HG03520 (cell line): ENCODE results near the gene AGAP1.
"Not testable (repeated sequence)": the region's sequence is repeated elsewhere in the genome, so short reads cannot be mapped to it uniquely, and the experiment has no call there.

Experiments used
- ATAC-seq: cut with Tn5 transposase; IDR thresholded peaks from one replicate; pipeline ENCODE4 v1.9.1; 2021; ENCODE audit warnings: mild to moderate bottlenecking, moderate library complexity; ENCODE audit not compliant: unreplicated experiment

Gene AGAP1

DNA sequence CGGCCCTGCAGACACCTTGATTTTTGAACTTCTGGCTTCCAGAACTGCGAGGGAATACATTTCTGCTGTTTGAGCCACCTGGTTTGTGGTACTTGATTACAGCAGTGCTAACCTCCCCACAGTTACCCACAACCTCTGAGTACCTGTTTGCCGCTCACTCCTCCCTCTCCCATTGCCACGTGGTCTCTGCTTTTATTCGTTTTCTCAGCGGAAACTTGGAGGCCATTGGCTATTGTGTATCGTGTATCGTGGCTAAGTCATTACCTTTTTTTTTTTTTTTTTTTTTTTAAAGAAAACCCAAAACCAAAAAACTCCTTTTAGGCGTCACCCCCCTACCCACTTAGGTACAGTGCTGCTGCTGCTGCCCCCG is 90.8 kb downstream of the AGAP1 start:
- no peak for ATAC-seq

DNA sequence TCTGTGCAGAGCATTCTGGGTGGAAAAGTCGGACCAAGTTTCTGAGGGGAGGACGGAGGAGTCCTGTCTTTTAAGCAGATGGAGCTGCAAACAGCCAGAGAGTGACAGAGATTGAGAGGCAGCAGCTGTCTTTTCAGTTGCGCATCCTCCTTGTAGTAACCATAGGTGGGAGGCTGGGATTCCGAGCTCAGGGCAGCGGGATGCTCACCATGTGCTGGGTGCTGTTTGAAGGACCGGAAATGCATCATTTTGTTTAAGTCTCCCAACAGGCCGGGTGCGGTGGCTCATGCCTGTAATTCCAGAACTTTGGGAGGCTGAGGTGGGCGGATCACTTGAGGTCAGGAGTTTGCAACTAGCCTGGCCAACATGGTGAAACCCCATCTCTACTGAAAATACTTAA is 93.4 kb downstream of the AGAP1 start:
- ATAC-seq: no peak

DNA sequence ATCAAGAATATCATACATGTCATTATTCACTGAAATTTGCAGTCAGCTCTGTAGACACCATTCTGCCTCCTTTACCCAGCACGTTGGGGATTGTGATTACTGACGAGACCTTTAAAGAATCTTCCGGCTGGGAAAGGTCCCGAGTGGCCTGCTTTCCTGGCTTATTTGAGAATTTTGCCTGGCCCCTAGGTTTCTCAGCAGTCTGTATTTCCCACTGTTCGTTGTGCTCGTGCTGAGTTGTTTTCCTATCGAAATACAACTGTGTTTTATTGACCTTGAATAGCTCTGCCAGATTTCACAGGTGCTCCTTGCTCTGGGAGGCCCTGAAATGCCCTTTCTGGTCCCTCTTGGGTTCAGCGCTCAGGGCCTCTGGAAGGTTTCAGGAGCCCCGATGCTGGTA is 94.9 kb downstream of the AGAP1 start:
- ATAC-seq: no peak

DNA sequence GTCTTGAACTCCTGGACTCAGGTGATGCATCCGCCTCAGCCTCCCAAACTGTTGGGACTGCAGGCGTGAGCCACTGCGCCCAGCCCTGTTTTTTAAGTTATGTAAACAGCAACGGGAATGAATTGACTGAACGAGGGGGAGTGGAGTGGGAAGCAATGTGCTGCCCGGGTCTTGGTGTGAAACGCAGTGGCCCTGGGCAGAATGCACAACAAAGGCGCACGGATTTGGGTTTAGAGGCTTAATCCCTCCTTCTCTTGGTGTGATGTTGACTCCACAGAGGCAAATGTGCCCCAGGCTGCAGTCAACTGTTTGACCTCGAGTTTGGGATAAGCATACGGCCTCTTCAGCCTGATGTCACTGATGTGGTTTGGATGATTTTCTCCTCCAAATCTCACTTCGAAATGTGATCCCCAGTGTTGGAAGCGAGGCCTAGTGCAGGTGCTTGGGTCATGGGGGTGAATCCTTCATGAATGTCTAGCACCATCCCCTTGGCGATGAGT is 97.4 kb downstream of the AGAP1 start:
- no peak for ATAC-seq

- no peak for ATAC-seq
Measured at GRCh38 chr2:235591921-235592320, 98.1 kb downstream of the AGAP1 start.

- no peak for ATAC-seq
Measured at GRCh38 chr2:235592430-235592829, 98.6 kb downstream of the AGAP1 start.

DNA sequence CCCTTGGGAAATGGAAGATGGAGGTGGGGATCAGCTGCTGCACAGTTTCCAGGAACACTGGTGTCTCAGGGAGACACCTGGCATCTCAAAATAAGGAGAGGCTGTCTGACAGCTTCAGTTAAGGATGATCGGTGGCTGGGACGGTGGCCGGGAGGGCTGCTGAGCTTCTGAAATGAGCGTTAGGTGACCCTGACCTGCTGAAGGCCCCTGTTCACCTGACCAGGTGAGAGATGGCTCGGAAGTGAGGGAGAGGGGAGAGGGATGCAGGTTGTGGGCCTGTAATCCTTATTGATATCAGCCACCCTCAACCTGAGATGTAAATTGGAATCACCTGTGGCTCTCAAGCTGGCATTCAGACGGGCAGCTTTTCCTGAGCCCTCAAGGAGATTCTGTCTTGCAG is 99.0 kb downstream of the AGAP1 start:
- ATAC-seq: no peak

- ATAC-seq: no peak
Measured at GRCh38 chr2:235594041-235594440, 100.2 kb downstream of the AGAP1 start.

GRCh38 chr2:235594964-235595363 is 101.1 kb downstream of the AGAP1 start:
- no peak for ATAC-seq

DNA sequence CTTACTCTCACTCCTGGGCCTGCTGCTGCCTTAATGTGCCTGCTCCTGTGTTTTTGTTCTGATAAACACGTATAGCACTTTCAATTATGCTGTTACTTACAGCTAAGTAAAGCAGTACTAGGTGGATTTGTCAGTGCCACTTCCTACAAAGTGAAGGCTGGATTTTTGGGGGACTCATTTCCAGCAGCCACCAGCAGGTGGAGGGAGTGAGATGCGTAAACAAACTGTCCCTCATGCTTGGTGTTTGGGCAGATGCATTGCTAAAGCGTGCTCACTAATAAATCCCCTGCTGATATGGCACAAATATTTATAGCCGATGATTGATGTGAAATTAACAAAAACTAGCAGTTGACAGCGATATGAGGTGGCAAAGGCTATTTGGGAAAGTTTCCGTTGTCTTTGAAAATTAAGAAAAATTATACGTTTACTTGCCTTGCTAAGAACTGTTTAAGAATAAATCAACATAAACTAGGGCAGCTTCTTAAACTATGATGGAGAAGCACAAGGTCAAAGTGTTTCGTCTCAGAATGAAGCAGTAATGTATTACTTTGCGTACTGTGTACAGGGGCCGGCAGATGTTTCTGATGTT is 101.7 kb downstream of the AGAP1 start:
- no peak for ATAC-seq

- no peak for ATAC-seq
Measured at GRCh38 chr2:235596272-235596671, 102.4 kb downstream of the AGAP1 start.

GRCh38 chr2:235597081-235597615 is 103.3 kb downstream of the AGAP1 start:
- ATAC-seq: no peak

- ATAC-seq: no peak
Measured at GRCh38 chr2:235598026-235598425, 104.2 kb downstream of the AGAP1 start.

GRCh38 chr2:235598532-235599531 is 105.0 kb downstream of the AGAP1 start:
- ATAC-seq: no peak

- no peak for ATAC-seq
Measured at GRCh38 chr2:235599596-235600338, 105.9 kb downstream of the AGAP1 start.

DNA sequence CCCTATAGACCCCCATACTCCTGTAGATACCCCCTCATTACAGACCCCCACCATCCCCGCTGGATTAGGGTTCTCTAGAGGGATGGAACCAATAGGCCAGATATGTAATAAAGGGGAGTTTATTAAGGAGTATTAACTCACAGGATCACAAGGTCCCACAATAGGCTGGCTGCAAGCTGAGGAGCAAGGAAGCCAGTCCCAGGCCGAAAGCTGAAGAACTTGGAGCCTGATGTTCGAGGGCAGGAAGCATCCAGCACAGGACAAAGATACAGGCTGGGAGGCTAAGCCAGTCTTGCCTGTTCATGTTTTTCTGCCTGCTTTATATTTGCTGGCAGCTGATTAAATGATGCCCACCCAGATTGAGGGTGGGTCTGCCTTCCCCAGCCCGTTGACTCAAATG is 106.6 kb downstream of the AGAP1 start:
- ATAC-seq: no peak

GRCh38 chr2:235600926-235601325 is 107.1 kb downstream of the AGAP1 start:
- ATAC-seq: no peak

- no peak for ATAC-seq
Measured at GRCh38 chr2:235601960-235602704, 108.3 kb downstream of the AGAP1 start.

GRCh38 chr2:235602971-235603370 is 109.1 kb downstream of the AGAP1 start:
- ATAC-seq: not testable (repeated sequence)

- ATAC-seq: no peak
Measured at GRCh38 chr2:235603659-235604058, 109.8 kb downstream of the AGAP1 start.
